Tibial artery (tissue), 4 donors: Measurements from ENCODE around the gene FBXO38.

ENCODE experiments used
- DNase-seq, 2 donors: peaks; one replicate each; pipeline ENCODE4 v3.0.0-alpha.2; 2019
- H3K27ac ChIP-seq, 2 donors: fragments of 200-600 bp; sonication (generic) in 1 of 2; 1 replicate in 1 of 2; 2 replicates in 1 of 2; pipeline ENCODE4 v1.5.1; 2018 to 2019; ENCODE audit warnings: mild to moderate bottlenecking in 1 of 2
- H3K27me3 ChIP-seq, 2 donors: fragments of 200-600 bp; sonication (generic) in 1 of 2; one replicate each; pipeline versions ENCODE4 v1.5.1 to v1.6.0; 2016 to 2019
- H3K36me3 ChIP-seq, 3 donors: fragments of 200-600 bp; sonication (generic) in 2 of 3; one replicate each; pipeline ENCODE4 v1.5.1; 2016 to 2019; ENCODE audit warnings: mild to moderate bottlenecking in 2 of 3
- H3K4me1 ChIP-seq, 4 donors: fragments of 200-600 bp; sonication (generic) in 2 of 4; 1 replicate in 3 of 4; 2 replicates in 1 of 4; pipeline ENCODE4 v1.5.1; 2016 to 2019
- H3K4me3 ChIP-seq, 2 donors: fragments of 200-600 bp; sonication (generic) in 1 of 2; 1 replicate in 1 of 2; 2 replicates in 1 of 2; pipeline ENCODE4 v1.5.1; 2018 to 2019; ENCODE audit warnings: mild to moderate bottlenecking in 2 of 2
- H3K9me3 ChIP-seq, 3 donors: fragments of 200-600 bp; sonication (generic) in 1 of 3; one replicate each; pipeline ENCODE4 v1.5.1; 2016 to 2019
- CTCF ChIP-seq, 2 experiments: fragments of 200-600 bp in 1 of 2; fragments of 450-650 bp in 1 of 2; IDR thresholded peaks; one replicate each; pipeline ENCODE4 v1.5.1; 2017 to 2019; ENCODE audit warnings: antibody characterized with exemption in 2 of 2, mild to moderate bottlenecking in 1 of 2, moderate library complexity in 1 of 2
- intact Hi-C: fragments of 100-400 bp; cut with DNase I; formaldehyde crosslinking; loops from one replicate; pipeline ENCODE4 v1.15.0; 2023; ENCODE audit warnings: low total_unique reads

FBXO38 gene

GRCh38 chr5:148386041-148386440 is 2.3 kb downstream of the FBXO38 start:
- Histone ChIP-seq H3K4me1 (peaks cover 0 to 31% (median 20%) of the 10 kb centered on the region in 4 donors), H3K36me3 (peaks cover 0 to 4% (median 0%) of the 10 kb centered on the region in 3 donors), H3K4me3 (no peak overlapping the region), H3K27me3 (no peaks in the 10 kb centered on the region), H3K27ac (no peak overlapping the region), H3K9me3 (no peaks in the 10 kb centered on the region)
- intact Hi-C loops = no loop called here
- no peak for TF ChIP-seq CTCF (IDR thresholded peaks at IDR 0.05)
- DNase-seq = no peak

GRCh38 chr5:148387325-148387724 is 3.6 kb downstream of the FBXO38 start:
- H3K9me3 ChIP-seq = no peaks in the 10 kb centered on the region
- H3K4me3 ChIP-seq = no peak overlapping the region
- intact Hi-C loops = no loop called here
- H3K4me1 ChIP-seq = peaks cover 0 to 42% (median 23%) of the 10 kb centered on the region in 4 donors
- TF ChIP-seq CTCF (IDR thresholded peaks at IDR 0.05) = no peak
- H3K27me3 ChIP-seq = no peaks in the 10 kb centered on the region
- no peak for DNase-seq
- peaks cover 0 to 4% (median 0%) of the 10 kb centered on the region in 3 donors for H3K36me3 ChIP-seq
- no peak overlapping the region for H3K27ac ChIP-seq

GRCh38 chr5:148388696-148389095 is 4.9 kb downstream of the FBXO38 start:
- no peak for DNase-seq
- no peak for TF ChIP-seq CTCF (IDR thresholded peaks at IDR 0.05)
- Histone ChIP-seq H3K27me3 (no peaks in the 10 kb centered on the region), H3K9me3 (no peaks in the 10 kb centered on the region), H3K27ac (no peak overlapping the region), H3K36me3 (peaks cover 0 to 4% (median 0%) of the 10 kb centered on the region in 3 donors), H3K4me1 (peaks cover 0 to 42% (median 23%) of the 10 kb centered on the region in 4 donors), H3K4me3 (no peak overlapping the region)
- intact Hi-C loops = no loop called here

GRCh38 chr5:148390914-148391313 is 7.2 kb downstream of the FBXO38 start:
- no peak overlapping the region for H3K27ac ChIP-seq
- H3K4me1 ChIP-seq = peaks cover 0 to 29% (median 11%) of the 10 kb centered on the region in 4 donors
- no peaks in the 10 kb centered on the region for H3K9me3 ChIP-seq
- no peak for DNase-seq
- intact Hi-C loops = no loop called here
- H3K36me3 ChIP-seq = peaks cover 6 to 14% (median 11%) of the 10 kb centered on the region in 3 donors
- H3K27me3 ChIP-seq = no peaks in the 10 kb centered on the region
- no peak overlapping the region for H3K4me3 ChIP-seq
- no peak for TF ChIP-seq CTCF (IDR thresholded peaks at IDR 0.05)

- no peak overlapping the region for H3K4me3 ChIP-seq
- no peak overlapping the region for H3K27ac ChIP-seq
- peaks cover 0 to 24% (median 9%) of the 10 kb centered on the region in 4 donors for H3K4me1 ChIP-seq
- no peak for DNase-seq
- peaks cover 6 to 16% (median 14%) of the 10 kb centered on the region in 3 donors for H3K36me3 ChIP-seq
- H3K9me3 ChIP-seq = no peaks in the 10 kb centered on the region
- intact Hi-C loops = no loop called here
- no peak for TF ChIP-seq CTCF (IDR thresholded peaks at IDR 0.05)
- no peaks in the 10 kb centered on the region for H3K27me3 ChIP-seq
Observed at GRCh38 chr5:148391422-148391821, 7.7 kb downstream of the FBXO38 start.

GRCh38 chr5:148393390-148393741 is 9.6 kb downstream of the FBXO38 start:
- Histone ChIP-seq H3K27me3 (no peaks in the 10 kb centered on the region), H3K9me3 (no peaks in the 10 kb centered on the region), H3K27ac (no peak overlapping the region), H3K4me3 (no peak overlapping the region), H3K36me3 (peaks cover 10 to 16% (median 11%) of the 10 kb centered on the region in 3 donors), H3K4me1 (peaks cover 0 to 21% (median 9%) of the 10 kb centered on the region in 4 donors)
- intact Hi-C loops = no loop called here
- no peak for TF ChIP-seq CTCF (IDR thresholded peaks at IDR 0.05)
- no peak for DNase-seq
